H9 (cell line): ENCODE results near the gene SLC44A1. TPM values are rescaled to one million over a fixed set of nuclear protein-coding genes. Genes with fewer than 3 reads are reported as not detected.

Source experiments
- DNase-seq: peaks from one replicate; pipeline ENCODE4 v3.0.0-alpha.2; 2017
- H2AFZ ChIP-seq: one replicate; pipeline ENCODE4 v1.6.1; 2013; ENCODE audit warnings: mild to moderate bottlenecking, low read length, control low read depth, moderate library complexity
- H2AK5ac ChIP-seq: 2 replicates; pipeline ENCODE4 v1.6.1; 2013; ENCODE audit warnings: low read length, control low read depth, mixed read lengths; ENCODE audit not compliant: insufficient read length
- H2BK120ac ChIP-seq: one replicate; pipeline ENCODE4 v1.6.1; 2013; ENCODE audit warnings: low read depth, mild to moderate bottlenecking, low read length, control low read depth, inconsistent platforms; ENCODE audit not compliant: poor library complexity, severe bottlenecking
- H2BK12ac ChIP-seq: 2 replicates; pipeline ENCODE4 v1.6.1; 2013; ENCODE audit warnings: low read length, control low read depth, mixed read lengths, low read depth; ENCODE audit not compliant: insufficient read length
- H2BK15ac ChIP-seq: 2 replicates; pipeline ENCODE4 v1.6.1; 2013; ENCODE audit warnings: low read depth, low read length, control low read depth
- H2BK20ac ChIP-seq: one replicate; pipeline ENCODE4 v1.6.1; 2013; ENCODE audit warnings: low read depth, mild to moderate bottlenecking, low read length, control low read depth, inconsistent platforms; ENCODE audit not compliant: poor library complexity, severe bottlenecking
- H2BK5ac ChIP-seq: 2 replicates; pipeline ENCODE4 v1.6.1; 2013; ENCODE audit warnings: low read length, control low read depth, mixed read lengths; ENCODE audit not compliant: insufficient read length
- H3K14ac ChIP-seq: 2 replicates; pipeline ENCODE4 v1.6.1; 2013; ENCODE audit warnings: low read length, control low read depth; ENCODE audit not compliant: insufficient read depth
- H3K18ac ChIP-seq: 2 replicates; pipeline ENCODE4 v1.6.1; 2013; ENCODE audit warnings: low read depth, mild to moderate bottlenecking, mixed read lengths, low read length, control low read depth; ENCODE audit not compliant: insufficient read length
- H3K23ac ChIP-seq: 2 replicates; pipeline ENCODE4 v1.6.1; 2013; ENCODE audit warnings: low read length, control low read depth, mixed read lengths, low read depth; ENCODE audit not compliant: insufficient read length
- H3K23me2 ChIP-seq: 2 replicates; pipeline ENCODE4 v1.6.1; 2013; ENCODE audit warnings: low read depth, mild to moderate bottlenecking, mixed read lengths, low read length, control low read depth; ENCODE audit not compliant: insufficient read length, poor library complexity, severe bottlenecking
- H3K27ac ChIP-seq: 2 replicates; pipeline ENCODE4 v1.5.1; 2013; ENCODE audit warnings: low read length, control low read depth, mixed read lengths, low read depth; ENCODE audit not compliant: insufficient read length
- H3K27me3 ChIP-seq: 2 replicates; pipeline ENCODE4 v1.6.1; 2013; ENCODE audit warnings: low read length, control low read depth, inconsistent platforms; ENCODE audit not compliant: insufficient read depth
- H3K4ac ChIP-seq: 2 replicates; pipeline ENCODE4 v1.6.1; 2013; ENCODE audit warnings: low read depth, mild to moderate bottlenecking, control low read depth, inconsistent platforms, low read length, moderate library complexity
- H3K4me1 ChIP-seq: 2 replicates; pipeline ENCODE4 v1.6.1; 2013; ENCODE audit warnings: low read length, control low read depth, inconsistent platforms; ENCODE audit not compliant: insufficient read depth
- H3K4me2 ChIP-seq: 2 replicates; pipeline ENCODE4 v1.6.1; 2013; ENCODE audit warnings: low read length, control low read depth, mixed read lengths; ENCODE audit not compliant: insufficient read length, insufficient read depth
- H3K56ac ChIP-seq: 2 replicates; pipeline ENCODE4 v1.6.1; 2013; ENCODE audit warnings: low read depth, mild to moderate bottlenecking, mixed read lengths, low read length, control low read depth; ENCODE audit not compliant: insufficient read length
- H3K79me1 ChIP-seq: 2 replicates; pipeline ENCODE4 v1.6.1; 2013; ENCODE audit warnings: low read depth, mild to moderate bottlenecking, moderate library complexity, low read length, control low read depth, inconsistent platforms; ENCODE audit not compliant: insufficient read depth, poor library complexity, severe bottlenecking
- H3K79me2 ChIP-seq: 2 replicates; pipeline ENCODE4 v1.6.1; 2013; ENCODE audit warnings: low read length, control low read depth, inconsistent platforms; ENCODE audit not compliant: insufficient read depth
- H3K9ac ChIP-seq: 2 replicates; pipeline ENCODE4 v1.6.1; 2013; ENCODE audit warnings: low read length, control low read depth, mixed read lengths; ENCODE audit not compliant: insufficient read length; ENCODE audit errors: extremely low read depth
- H3K9me3 ChIP-seq: one replicate; pipeline ENCODE4 v1.6.1; 2013; ENCODE audit warnings: low read depth, low read length, inconsistent platforms; ENCODE audit not compliant: control insufficient read depth
- H3T11ph ChIP-seq: one replicate; pipeline ENCODE4 v1.6.1; 2013; ENCODE audit warnings: mild to moderate bottlenecking, low read length, control low read depth, inconsistent platforms
- H4K20me1 ChIP-seq: one replicate; pipeline ENCODE4 v1.6.1; 2013; ENCODE audit not compliant: control insufficient read depth, insufficient read length, insufficient read depth
- H4K5ac ChIP-seq: 2 replicates; pipeline ENCODE4 v1.6.1; 2013; ENCODE audit warnings: low read depth, mild to moderate bottlenecking, mixed read lengths, low read length, control low read depth; ENCODE audit not compliant: insufficient read length
- H4K8ac ChIP-seq: replicated peaks from 2 replicates; pipeline ENCODE4 v1.6.1; 2013; ENCODE audit warnings: low read length, control low read depth, mixed read lengths, low read depth; ENCODE audit not compliant: insufficient read length
- H4K91ac ChIP-seq: 2 replicates; pipeline ENCODE4 v1.6.1; 2013; ENCODE audit warnings: low read depth, mild to moderate bottlenecking, moderate library complexity, mixed read lengths, low read length, control low read depth; ENCODE audit not compliant: insufficient read length
- H3K27ac Mint-ChIP-seq, 3 experiments: 2 replicates in 2 of 3; 3 replicates in 1 of 3; pipeline ENCODE4 v1.8.0; 2020 to 2021; ENCODE audit warnings: mixed read lengths in 3 of 3, mild to moderate bottlenecking in 1 of 3, moderate library complexity in 1 of 3
- H3K27me3 Mint-ChIP-seq: 2 replicates; pipeline ENCODE4 v1.8.0; 2021; ENCODE audit warnings: low read depth, mild to moderate bottlenecking, moderate library complexity, mixed read lengths
- H3K36me3 Mint-ChIP-seq, 3 experiments: 2 replicates in 2 of 3; 3 replicates in 1 of 3; pipeline ENCODE4 v1.8.0; 2020 to 2021; ENCODE audit warnings: low read depth in 3 of 3, mixed read lengths in 3 of 3; ENCODE audit not compliant: insufficient read depth in 1 of 3
- H3K4me1 Mint-ChIP-seq, 2 experiments: 2 replicates each; pipeline ENCODE4 v1.8.0; 2020; ENCODE audit warnings: mixed read lengths in 2 of 2
- H3K4me3 Mint-ChIP-seq, 2 experiments: 2 replicates in 1 of 2; 3 replicates in 1 of 2; pipeline ENCODE4 v1.8.0; 2020 to 2021; ENCODE audit warnings: mild to moderate bottlenecking in 2 of 2, mixed read lengths in 2 of 2, moderate library complexity in 1 of 2
- H3K9me3 Mint-ChIP-seq, 2 experiments: 2 replicates in 1 of 2; 3 replicates in 1 of 2; pipeline ENCODE4 v1.8.0; 2020; ENCODE audit warnings: mild to moderate bottlenecking in 2 of 2, mixed read lengths in 2 of 2, moderate library complexity in 1 of 2
- WGBS: extraction: QIAGEN DNeasy Blood & Tissue Kit; methylation state at CpG from one replicate; pipeline ENCODE4 v1.1.7; 2013; ENCODE audit warnings: missing lambda C conversion rate, low lambda C conversion rate, mixed read lengths; ENCODE audit not compliant: insufficient read length; ENCODE audit errors: extremely low coverage; 5-methylcytosine and 5-hydroxymethylcytosine counted together
- total RNA-seq: library from RNA; stranded (reverse); gene quantifications from 2 replicates; pipeline ENCODE4 v1.2.1, GENCODE V29; 2021
- TF ChIP-seq, protein P1 (sequence below): fragments of 200-600 bp; sonication (generic); conservative IDR thresholded peaks from 3 replicates; pipeline ENCODE4 v1.8.0; 2021; ENCODE audit warnings: antibody characterized with exemption, mild to moderate bottlenecking

Gene SLC44A1
- total RNA-seq, 1 experiment from 2014 or later, result 60.7 TPM

- H2BK120ac ChIP-seq, result no peak overlapping the region
- TF ChIP-seq, protein P1, sequence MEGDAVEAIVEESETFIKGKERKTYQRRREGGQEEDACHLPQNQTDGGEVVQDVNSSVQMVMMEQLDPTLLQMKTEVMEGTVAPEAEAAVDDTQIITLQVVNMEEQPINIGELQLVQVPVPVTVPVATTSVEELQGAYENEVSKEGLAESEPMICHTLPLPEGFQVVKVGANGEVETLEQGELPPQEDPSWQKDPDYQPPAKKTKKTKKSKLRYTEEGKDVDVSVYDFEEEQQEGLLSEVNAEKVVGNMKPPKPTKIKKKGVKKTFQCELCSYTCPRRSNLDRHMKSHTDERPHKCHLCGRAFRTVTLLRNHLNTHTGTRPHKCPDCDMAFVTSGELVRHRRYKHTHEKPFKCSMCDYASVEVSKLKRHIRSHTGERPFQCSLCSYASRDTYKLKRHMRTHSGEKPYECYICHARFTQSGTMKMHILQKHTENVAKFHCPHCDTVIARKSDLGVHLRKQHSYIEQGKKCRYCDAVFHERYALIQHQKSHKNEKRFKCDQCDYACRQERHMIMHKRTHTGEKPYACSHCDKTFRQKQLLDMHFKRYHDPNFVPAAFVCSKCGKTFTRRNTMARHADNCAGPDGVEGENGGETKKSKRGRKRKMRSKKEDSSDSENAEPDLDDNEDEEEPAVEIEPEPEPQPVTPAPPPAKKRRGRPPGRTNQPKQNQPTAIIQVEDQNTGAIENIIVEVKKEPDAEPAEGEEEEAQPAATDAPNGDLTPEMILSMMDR, result no peak
- no peaks in the 10 kb centered on the region for H3K4me1 ChIP-seq
- no peaks in the 10 kb centered on the region for H4K20me1 ChIP-seq
- no peak overlapping the region for H3K9ac ChIP-seq
- H4K5ac ChIP-seq, result no peak overlapping the region
- no peaks in the 10 kb centered on the region for H3K9me3 Mint-ChIP-seq
- no CpG with 5 or more reads among the region's 1 CpG for WGBS
- no peak overlapping the region for H2BK20ac ChIP-seq
- H3K9me3 ChIP-seq, result no peaks in the 10 kb centered on the region
- no peaks in the 10 kb centered on the region for H3K27me3 Mint-ChIP-seq
- H3K79me1 ChIP-seq, result no peaks in the 10 kb centered on the region
- no peak overlapping the region for H2AFZ ChIP-seq
- no peak overlapping the region for H3K14ac ChIP-seq
- H3K4me2 ChIP-seq, result no peak overlapping the region
- H3K27me3 ChIP-seq, result no peaks in the 10 kb centered on the region
- no peak overlapping the region for H3K4ac ChIP-seq
- H3K56ac ChIP-seq, result no peak overlapping the region
- H3K18ac ChIP-seq, result no peak overlapping the region
- no peak overlapping the region for H3K23ac ChIP-seq
- H3K36me3 Mint-ChIP-seq, result peaks cover 21 to 43% (median 39%) of the 10 kb centered on the region in 3 experiments
- no peak overlapping the region for H3K27ac ChIP-seq
- no peak overlapping the region for H3K4me3 Mint-ChIP-seq
- no peak overlapping the region for H3T11ph ChIP-seq
- H3K27ac Mint-ChIP-seq, result no peak overlapping the region
- H4K91ac ChIP-seq, result no peak overlapping the region
- H2AK5ac ChIP-seq, result no peak overlapping the region
- no peaks in the 10 kb centered on the region for H3K23me2 ChIP-seq
- no peak overlapping the region for H2BK5ac ChIP-seq
- no peak overlapping the region for H2BK15ac ChIP-seq
- no peaks in the 10 kb centered on the region for H3K4me1 Mint-ChIP-seq
- no peak overlapping the region for H2BK12ac ChIP-seq
- no peaks in the 10 kb centered on the region for H3K79me2 ChIP-seq
- DNase-seq, result no peak
- no peak overlapping the region for H4K8ac ChIP-seq
Observed at GRCh38 chr9:105468875-105469274, 224.4 kb downstream of the SLC44A1 start.
